NCI-H524 treated with DMSO at 0.1 percent for 48 hours (cell line): Measurements from ENCODE around the gene PDE4D.
A peak's percentile ranks its signal among the peaks of the same experiment; 100 is the strongest.

Experiments used
- DNase-seq: peaks from one replicate; lab custom pipeline; 2025; lab: John Stamatoyannopoulos, UW

PDE4D gene

GRCh38 chr5:59358005-59358861 is 535.3 kb downstream of the PDE4D start:
- peak; percentile 48 for DNase-seq

GRCh38 chr5:59357381-59357977 is 536.0 kb downstream of the PDE4D start:
- DNase-seq = peak; percentile 69

- DNase-seq = no peak
These were observed 536.6 kb downstream of the PDE4D start for GRCh38 chr5:59356813-59357380.

GRCh38 chr5:59354811-59355210 is 538.7 kb downstream of the PDE4D start:
- no peak for DNase-seq

GRCh38 chr5:59354274-59354673 is 539.3 kb downstream of the PDE4D start:
- DNase-seq = no peak

- DNase-seq = peak; percentile 40
These were observed 542.3 kb downstream of the PDE4D start for GRCh38 chr5:59351076-59351794.

- no peak for DNase-seq
These were observed 545.3 kb downstream of the PDE4D start for GRCh38 chr5:59348189-59348588.

GRCh38 chr5:59346982-59347381 is 546.5 kb downstream of the PDE4D start:
- DNase-seq = no peak

- no peak for DNase-seq
These were observed 547.0 kb downstream of the PDE4D start for GRCh38 chr5:59346514-59346913.

GRCh38 chr5:59342181-59342580 is 551.3 kb downstream of the PDE4D start:
- no peak for DNase-seq

GRCh38 chr5:59341760-59342159 is 551.8 kb downstream of the PDE4D start:
- DNase-seq = no peak

- no peak for DNase-seq
These were observed 552.4 kb downstream of the PDE4D start for GRCh38 chr5:59341155-59341554.

GRCh38 chr5:59340637-59341036 is 552.9 kb downstream of the PDE4D start:
- no peak for DNase-seq

- DNase-seq = no peak
These were observed 556.3 kb downstream of the PDE4D start for GRCh38 chr5:59337240-59337639.

- DNase-seq = no peak
These were observed 558.0 kb downstream of the PDE4D start for GRCh38 chr5:59335544-59335943.

- no peak for DNase-seq
These were observed 560.1 kb downstream of the PDE4D start for GRCh38 chr5:59333416-59333815.

- DNase-seq = no peak
These were observed 561.1 kb downstream of the PDE4D start for GRCh38 chr5:59332236-59332973.

- no peak for DNase-seq
These were observed 562.8 kb downstream of the PDE4D start for GRCh38 chr5:59330680-59331079.

- no peak for DNase-seq
These were observed 564.7 kb downstream of the PDE4D start for GRCh38 chr5:59328709-59329296.

- DNase-seq = no peak
These were observed 566.1 kb downstream of the PDE4D start for GRCh38 chr5:59327191-59327980.

GRCh38 chr5:59326596-59326995 is 566.9 kb downstream of the PDE4D start:
- DNase-seq = no peak
